Fibroblast of mammary gland (primary cell): ENCODE data around the gene MGAT5B.

ENCODE experiments used
- DNase-seq: peaks from one replicate; pipeline ENCODE4 v3.0.0-alpha.2; 2010; ENCODE audit warnings: low read depth
- H3K4me3 ChIP-seq: 2 replicates; pipeline ENCODE4 v1.5.1; 2011; ENCODE audit warnings: low read depth, mild to moderate bottlenecking, low read length, moderate library complexity; ENCODE audit not compliant: control insufficient read depth
- CTCF ChIP-seq: conservative IDR thresholded peaks from 2 replicates; pipeline ENCODE4 v1.5.1; 2011; ENCODE audit warnings: low read depth, low read length, inconsistent platforms; ENCODE audit not compliant: control insufficient read depth, insufficient read depth

Gene MGAT5B

DNA sequence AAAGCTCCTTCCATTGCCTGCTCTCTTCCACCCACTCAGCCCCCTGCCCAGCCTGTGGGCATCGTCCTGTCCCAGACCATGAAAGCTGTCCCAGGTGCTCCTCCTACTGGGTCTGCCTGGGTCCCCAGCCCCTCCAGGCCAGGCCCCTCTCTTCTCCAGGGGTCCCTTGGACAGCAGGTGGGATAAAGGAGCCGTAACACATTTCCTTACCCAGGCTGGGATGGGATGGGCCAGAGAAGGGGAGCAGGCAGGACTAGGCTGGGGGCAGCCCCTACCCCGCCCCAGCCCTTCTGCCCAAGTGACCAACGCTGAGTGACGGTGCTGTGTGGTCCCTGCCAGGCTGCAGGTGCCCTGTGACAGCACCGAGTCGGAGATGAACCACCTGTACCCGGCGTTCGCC is 80.1 kb downstream of the MGAT5B start:
- DNase-seq: no peak
- H3K4me3 ChIP-seq: no peak overlapping the region
- no peak for TF ChIP-seq CTCF

DNA sequence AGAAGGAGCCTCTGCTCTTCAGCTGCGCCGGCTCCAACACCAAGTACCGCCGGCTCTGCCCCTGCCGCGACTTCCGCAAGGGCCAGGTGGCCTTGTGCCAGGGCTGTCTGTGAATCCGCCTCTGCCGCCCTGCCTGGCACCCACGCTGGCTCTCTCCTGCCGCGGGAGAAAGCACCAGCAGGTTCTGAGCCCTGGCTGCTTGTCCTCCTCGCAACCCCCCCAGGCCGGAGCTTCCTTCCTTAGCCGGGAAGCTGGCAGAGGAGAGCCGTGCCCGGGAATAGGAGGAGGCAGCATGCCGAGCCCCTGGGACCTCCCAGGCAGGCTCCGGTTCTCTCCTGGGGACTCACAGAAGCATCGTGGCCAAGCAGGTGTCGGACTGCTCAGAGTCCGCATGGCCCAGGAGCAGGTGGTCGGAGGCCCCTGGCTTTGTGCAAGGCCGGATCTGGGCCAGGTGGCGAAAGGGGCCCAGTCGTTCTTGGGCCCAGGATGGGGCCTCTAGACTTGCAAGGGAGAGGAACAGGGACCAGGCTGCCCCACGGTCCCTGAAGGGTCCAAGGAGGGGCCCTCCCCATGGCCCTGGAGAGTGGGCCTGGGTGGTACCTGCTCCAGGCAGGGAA is 80.6 kb downstream of the MGAT5B start:
- no peak overlapping the region for H3K4me3 ChIP-seq
- TF ChIP-seq CTCF: no peak
- no peak for DNase-seq

GRCh38 chr17:76949913-76950695 is 81.9 kb downstream of the MGAT5B start:
- no peak for TF ChIP-seq CTCF
- H3K4me3 ChIP-seq: no peak overlapping the region
- no peak for DNase-seq

GRCh38 chr17:76951375-76951905 is 83.2 kb downstream of the MGAT5B start:
- no peak overlapping the region for H3K4me3 ChIP-seq
- no peak for TF ChIP-seq CTCF
- DNase-seq: no peak

DNA sequence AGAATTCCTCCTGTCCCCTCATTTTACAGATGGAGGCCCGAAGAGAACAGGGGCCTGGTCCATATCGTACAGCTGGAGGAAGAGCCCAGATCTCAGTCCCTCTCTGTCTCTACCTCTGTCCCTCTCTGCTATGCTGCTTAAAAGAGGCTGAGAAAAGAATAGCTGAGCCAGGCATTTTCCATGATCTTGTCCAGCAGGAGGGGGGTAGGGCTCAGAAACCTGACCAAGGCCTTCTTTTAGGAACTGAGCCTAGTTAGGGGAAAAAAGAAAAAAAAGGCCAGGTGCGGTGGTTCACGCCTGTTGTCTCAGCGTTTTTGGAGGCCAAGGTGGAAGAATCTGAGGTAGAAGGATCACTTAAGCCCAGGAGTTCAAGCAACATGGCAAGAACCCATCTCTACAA is 84.2 kb downstream of the MGAT5B start:
- no peak for DNase-seq
- no peak for TF ChIP-seq CTCF
- H3K4me3 ChIP-seq: no peak overlapping the region

GRCh38 chr17:76953066-76953465 is 84.9 kb downstream of the MGAT5B start:
- TF ChIP-seq CTCF: no peak
- H3K4me3 ChIP-seq: no peak overlapping the region

More at GRCh38 chr17:76953066-76953465, 84.9 kb downstream of the MGAT5B start:
- DNase-seq: no peak
